Fibroblast of skin of left biceps (primary cell): Measurements from ENCODE around the gene SRGAP2C.
"Not testable (repeated sequence)": the region's sequence is repeated elsewhere in the genome, so short reads cannot be mapped to it uniquely, and the experiment has no call there.

Experiments
- DNase-seq, 2 experiments: peaks; one replicate each; pipeline ENCODE4 v3.0.0-alpha.2; 2013; ENCODE audit warnings: low read depth in 2 of 2

Gene SRGAP2C

GRCh38 chr1:121184290-121185127 is at the start of gene SRGAP2C, which contains the start of gene FAM72B:
TSS of gene SRGAP2C (plus strand) at chr1:121184975. CDS start at chr1:121187447, 2,472 bp downstream.
TSS of gene FAM72B (minus strand) at chr1:121184340. CDS start at chr1:121183489, 851 bp downstream.
- peak; percentile 99 for DNase-seq

GRCh38 chr1:121140393-121140792 is 44.4 kb upstream of the SRGAP2C start:
- DNase-seq, result not testable (repeated sequence)

GRCh38 chr1:121148489-121149190 is 36.1 kb upstream of the SRGAP2C start:
- DNase-seq, result not testable (repeated sequence)

GRCh38 chr1:121151294-121151693 is 33.5 kb upstream of the SRGAP2C start:
- not testable (repeated sequence) for DNase-seq

- not testable (repeated sequence) for DNase-seq
Observed at GRCh38 chr1:121152788-121153187, 32.0 kb upstream of the SRGAP2C start.

- not testable (repeated sequence) for DNase-seq
Observed at GRCh38 chr1:121154811-121155210, 30.0 kb upstream of the SRGAP2C start.

- DNase-seq, result not testable (repeated sequence)
Observed at GRCh38 chr1:121155671-121156358, 29.0 kb upstream of the SRGAP2C start.

- DNase-seq, result not testable (repeated sequence)
Observed at GRCh38 chr1:121156958-121157603, 27.7 kb upstream of the SRGAP2C start.

GRCh38 chr1:121157609-121158008 is 27.2 kb upstream of the SRGAP2C start:
- DNase-seq, result not testable (repeated sequence)

GRCh38 chr1:121160118-121160517 is 24.7 kb upstream of the SRGAP2C start:
- DNase-seq, result not testable (repeated sequence)

- DNase-seq, result not testable (repeated sequence)
Observed at GRCh38 chr1:121161199-121161901, 23.4 kb upstream of the SRGAP2C start.

GRCh38 chr1:121163850-121164757 is 20.7 kb upstream of the SRGAP2C start:
- DNase-seq, result peak in 1 of 2 experiments; percentile 17

- DNase-seq, result not testable (repeated sequence)
Observed at GRCh38 chr1:121165296-121165695, 19.5 kb upstream of the SRGAP2C start.

- DNase-seq, result not testable (repeated sequence)
Observed at GRCh38 chr1:121167225-121167738, 17.5 kb upstream of the SRGAP2C start.

GRCh38 chr1:121168152-121168668 is 16.6 kb upstream of the SRGAP2C start:
- not testable (repeated sequence) for DNase-seq

GRCh38 chr1:121176649-121177048 is 8.1 kb upstream of the SRGAP2C start:
- DNase-seq, result not testable (repeated sequence)

GRCh38 chr1:121178197-121178596 is 6.6 kb upstream of the SRGAP2C start:
- not testable (repeated sequence) for DNase-seq

GRCh38 chr1:121183867-121184266 is 908 bp upstream of the SRGAP2C start:
- DNase-seq, result not testable (repeated sequence)

- DNase-seq, result not testable (repeated sequence)
Observed at GRCh38 chr1:121185140-121185708, 449 bp downstream of the SRGAP2C start.
